ENCODE results near the gene ADH7.
"Not testable (repeated sequence)": the region's sequence is repeated elsewhere in the genome, so short reads cannot be mapped to it uniquely, and the experiment has no call there.

ADH7 gene

GRCh38 chr4:99417125-99417524, 18.0 kb downstream of the ADH7 start:
- no peaks in the 10 kb centered on the region for H3K4me1 ChIP-seq (ENCODE audit: insufficient read depth, low read length, severe bottlenecking)
- H3K27me3 ChIP-seq (ENCODE audit: insufficient read depth, low read length) = no peaks in the 10 kb centered on the region
- no peaks in the 10 kb centered on the region for H3K79me2 ChIP-seq (ENCODE audit: insufficient read depth, low read length)
- no peak overlapping the region for H3K4me3 ChIP-seq (ENCODE audit: low read depth, low read length, poor library complexity, severe bottlenecking)
- no peaks in the 10 kb centered on the region for H3F3A ChIP-seq (ENCODE audit: insufficient read depth, low read length)
- no peak overlapping the region for H3K27ac ChIP-seq (ENCODE audit: low read depth, low read length, poor library complexity, severe bottlenecking)
- no peaks in the 10 kb centered on the region for H4K20me1 ChIP-seq (ENCODE audit: insufficient read depth, low read length)
- no peaks in the 10 kb centered on the region for H3K9me2 ChIP-seq (ENCODE audit: low read depth, low read length)
- no peaks in the 10 kb centered on the region for H3K36me3 ChIP-seq (ENCODE audit: insufficient read depth, low read length)
- TF ChIP-seq, protein P1, sequence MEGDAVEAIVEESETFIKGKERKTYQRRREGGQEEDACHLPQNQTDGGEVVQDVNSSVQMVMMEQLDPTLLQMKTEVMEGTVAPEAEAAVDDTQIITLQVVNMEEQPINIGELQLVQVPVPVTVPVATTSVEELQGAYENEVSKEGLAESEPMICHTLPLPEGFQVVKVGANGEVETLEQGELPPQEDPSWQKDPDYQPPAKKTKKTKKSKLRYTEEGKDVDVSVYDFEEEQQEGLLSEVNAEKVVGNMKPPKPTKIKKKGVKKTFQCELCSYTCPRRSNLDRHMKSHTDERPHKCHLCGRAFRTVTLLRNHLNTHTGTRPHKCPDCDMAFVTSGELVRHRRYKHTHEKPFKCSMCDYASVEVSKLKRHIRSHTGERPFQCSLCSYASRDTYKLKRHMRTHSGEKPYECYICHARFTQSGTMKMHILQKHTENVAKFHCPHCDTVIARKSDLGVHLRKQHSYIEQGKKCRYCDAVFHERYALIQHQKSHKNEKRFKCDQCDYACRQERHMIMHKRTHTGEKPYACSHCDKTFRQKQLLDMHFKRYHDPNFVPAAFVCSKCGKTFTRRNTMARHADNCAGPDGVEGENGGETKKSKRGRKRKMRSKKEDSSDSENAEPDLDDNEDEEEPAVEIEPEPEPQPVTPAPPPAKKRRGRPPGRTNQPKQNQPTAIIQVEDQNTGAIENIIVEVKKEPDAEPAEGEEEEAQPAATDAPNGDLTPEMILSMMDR (IDR thresholded peaks at IDR 0.05; ENCODE audit: low read length) = no peak
- no peak for TF ChIP-seq EZH2 (IDR thresholded peaks at IDR 0.05; ENCODE audit: borderline replicate concordance, low read length)
- no peak overlapping the region for H2AFZ ChIP-seq (ENCODE audit: low read length)
- H3K9me3 ChIP-seq (ENCODE audit: low read length) = no peaks in the 10 kb centered on the region
- H3K9ac ChIP-seq (ENCODE audit: low read length) = no peak overlapping the region
- H3K4me2 ChIP-seq (ENCODE audit: low read length) = no peak overlapping the region

DNA sequence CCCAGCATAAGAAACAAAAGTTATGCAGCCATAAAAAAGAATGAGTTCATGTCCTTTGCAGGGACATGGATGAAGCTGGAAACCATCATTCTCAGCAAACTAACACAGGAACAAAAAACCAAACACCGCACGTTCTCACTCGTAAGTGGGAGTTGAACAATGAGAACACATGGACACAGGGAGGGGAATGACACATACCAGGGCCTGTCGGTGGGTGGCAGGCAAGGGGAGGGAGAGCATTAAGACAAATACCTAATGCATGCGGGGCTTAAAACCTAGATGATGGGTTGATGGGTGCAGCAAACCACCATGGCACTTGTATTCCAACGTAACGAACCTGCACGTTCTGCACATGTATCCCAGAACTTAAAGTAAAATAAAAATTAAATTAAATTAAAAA, 19.4 kb downstream of the ADH7 start:
- H3K27ac ChIP-seq (ENCODE audit: low read depth, low read length, poor library complexity, severe bottlenecking); H4K20me1 ChIP-seq (ENCODE audit: insufficient read depth, low read length); H3K4me3 ChIP-seq (ENCODE audit: low read depth, low read length, poor library complexity, severe bottlenecking); H3K9me3 ChIP-seq (ENCODE audit: low read length); H3K4me1 ChIP-seq (ENCODE audit: insufficient read depth, low read length, severe bottlenecking); H3K4me2 ChIP-seq (ENCODE audit: low read length); H3K9ac ChIP-seq (ENCODE audit: low read length); H3K9me2 ChIP-seq (ENCODE audit: low read depth, low read length); H3K79me2 ChIP-seq (ENCODE audit: insufficient read depth, low read length); H2AFZ ChIP-seq (ENCODE audit: low read length); H3K27me3 ChIP-seq (ENCODE audit: insufficient read depth, low read length); H3K36me3 ChIP-seq (ENCODE audit: insufficient read depth, low read length); H3F3A ChIP-seq (ENCODE audit: insufficient read depth, low read length): not testable (repeated sequence)

- not testable (repeated sequence) for H3K4me2 ChIP-seq (ENCODE audit: low read length); H3K9me2 ChIP-seq (ENCODE audit: low read depth, low read length); H3K9ac ChIP-seq (ENCODE audit: low read length); H3K79me2 ChIP-seq (ENCODE audit: insufficient read depth, low read length); H2AFZ ChIP-seq (ENCODE audit: low read length); H3K4me3 ChIP-seq (ENCODE audit: low read depth, low read length, poor library complexity, severe bottlenecking); H4K20me1 ChIP-seq (ENCODE audit: insufficient read depth, low read length); H3F3A ChIP-seq (ENCODE audit: insufficient read depth, low read length); H3K27ac ChIP-seq (ENCODE audit: low read depth, low read length, poor library complexity, severe bottlenecking); H3K9me3 ChIP-seq (ENCODE audit: low read length); H3K4me1 ChIP-seq (ENCODE audit: insufficient read depth, low read length, severe bottlenecking); H3K36me3 ChIP-seq (ENCODE audit: insufficient read depth, low read length); H3K27me3 ChIP-seq (ENCODE audit: insufficient read depth, low read length)
These were observed 20.2 kb downstream of the ADH7 start for GRCh38 chr4:99414902-99415301.

GRCh38 chr4:99414401-99414800, 20.7 kb downstream of the ADH7 start:
- Histone ChIP-seq H3F3A (ENCODE audit: insufficient read depth, low read length) (no peaks in the 10 kb centered on the region), H3K9me2 (ENCODE audit: low read depth, low read length) (no peaks in the 10 kb centered on the region), H3K36me3 (ENCODE audit: insufficient read depth, low read length) (no peaks in the 10 kb centered on the region), H3K4me2 (ENCODE audit: low read length) (no peak overlapping the region), H3K4me1 (ENCODE audit: insufficient read depth, low read length, severe bottlenecking) (no peaks in the 10 kb centered on the region), H3K27ac (ENCODE audit: low read depth, low read length, poor library complexity, severe bottlenecking) (no peak overlapping the region), H3K4me3 (ENCODE audit: low read depth, low read length, poor library complexity, severe bottlenecking) (no peak overlapping the region), H4K20me1 (ENCODE audit: insufficient read depth, low read length) (no peaks in the 10 kb centered on the region), H3K9ac (ENCODE audit: low read length) (no peak overlapping the region), H3K27me3 (ENCODE audit: insufficient read depth, low read length) (no peaks in the 10 kb centered on the region), H2AFZ (ENCODE audit: low read length) (no peak overlapping the region), H3K79me2 (ENCODE audit: insufficient read depth, low read length) (no peaks in the 10 kb centered on the region), H3K9me3 (ENCODE audit: low read length) (no peaks in the 10 kb centered on the region)
- no peak for TF ChIP-seq EZH2 (IDR thresholded peaks at IDR 0.05; ENCODE audit: borderline replicate concordance, low read length)
- TF ChIP-seq, protein P1 (IDR thresholded peaks at IDR 0.05; ENCODE audit: low read length) = no peak
